ENCODE data around the gene GGT1.
"Not testable (repeated sequence)": the region's sequence is repeated elsewhere in the genome, so short reads cannot be mapped to it uniquely, and the experiment has no call there.

DNA sequence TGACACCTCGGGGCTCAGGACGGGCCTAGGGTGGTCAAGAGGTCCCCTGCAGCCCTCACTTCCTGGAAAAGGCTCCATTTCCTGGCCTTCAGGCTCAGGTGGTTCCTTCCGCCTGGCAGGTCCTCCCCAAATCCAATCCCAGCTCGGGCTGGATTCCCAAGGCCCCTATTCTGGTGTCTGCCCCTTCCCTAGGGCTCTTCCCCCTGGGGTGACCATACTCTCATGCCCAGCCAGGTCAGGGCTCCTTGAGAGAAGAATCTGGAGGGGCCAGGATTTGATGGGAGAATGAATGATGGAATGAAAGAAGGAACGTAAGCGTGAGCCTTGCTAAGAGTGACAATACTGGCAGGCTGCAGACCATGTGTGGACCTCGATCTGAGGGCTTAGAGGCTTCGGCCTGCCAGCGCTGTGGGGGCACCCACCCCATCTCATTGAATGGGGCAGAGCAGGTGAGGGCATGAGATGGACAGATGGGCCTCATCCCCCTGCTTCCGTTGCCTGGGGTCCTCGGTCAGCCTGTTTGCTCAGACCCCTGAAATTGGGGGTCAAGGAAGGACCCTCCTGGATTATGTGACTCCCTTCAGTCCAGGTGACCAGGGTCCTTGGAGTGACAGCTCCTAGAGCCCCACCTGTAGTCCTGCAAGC is 766 bp upstream of the GGT1 start:
- TF ChIP-seq, protein P1, sequence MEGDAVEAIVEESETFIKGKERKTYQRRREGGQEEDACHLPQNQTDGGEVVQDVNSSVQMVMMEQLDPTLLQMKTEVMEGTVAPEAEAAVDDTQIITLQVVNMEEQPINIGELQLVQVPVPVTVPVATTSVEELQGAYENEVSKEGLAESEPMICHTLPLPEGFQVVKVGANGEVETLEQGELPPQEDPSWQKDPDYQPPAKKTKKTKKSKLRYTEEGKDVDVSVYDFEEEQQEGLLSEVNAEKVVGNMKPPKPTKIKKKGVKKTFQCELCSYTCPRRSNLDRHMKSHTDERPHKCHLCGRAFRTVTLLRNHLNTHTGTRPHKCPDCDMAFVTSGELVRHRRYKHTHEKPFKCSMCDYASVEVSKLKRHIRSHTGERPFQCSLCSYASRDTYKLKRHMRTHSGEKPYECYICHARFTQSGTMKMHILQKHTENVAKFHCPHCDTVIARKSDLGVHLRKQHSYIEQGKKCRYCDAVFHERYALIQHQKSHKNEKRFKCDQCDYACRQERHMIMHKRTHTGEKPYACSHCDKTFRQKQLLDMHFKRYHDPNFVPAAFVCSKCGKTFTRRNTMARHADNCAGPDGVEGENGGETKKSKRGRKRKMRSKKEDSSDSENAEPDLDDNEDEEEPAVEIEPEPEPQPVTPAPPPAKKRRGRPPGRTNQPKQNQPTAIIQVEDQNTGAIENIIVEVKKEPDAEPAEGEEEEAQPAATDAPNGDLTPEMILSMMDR (IDR thresholded peaks at IDR 0.05; ENCODE audit: insufficient read depth, low read length), result not testable (repeated sequence)
- TF ChIP-seq, protein P2, sequence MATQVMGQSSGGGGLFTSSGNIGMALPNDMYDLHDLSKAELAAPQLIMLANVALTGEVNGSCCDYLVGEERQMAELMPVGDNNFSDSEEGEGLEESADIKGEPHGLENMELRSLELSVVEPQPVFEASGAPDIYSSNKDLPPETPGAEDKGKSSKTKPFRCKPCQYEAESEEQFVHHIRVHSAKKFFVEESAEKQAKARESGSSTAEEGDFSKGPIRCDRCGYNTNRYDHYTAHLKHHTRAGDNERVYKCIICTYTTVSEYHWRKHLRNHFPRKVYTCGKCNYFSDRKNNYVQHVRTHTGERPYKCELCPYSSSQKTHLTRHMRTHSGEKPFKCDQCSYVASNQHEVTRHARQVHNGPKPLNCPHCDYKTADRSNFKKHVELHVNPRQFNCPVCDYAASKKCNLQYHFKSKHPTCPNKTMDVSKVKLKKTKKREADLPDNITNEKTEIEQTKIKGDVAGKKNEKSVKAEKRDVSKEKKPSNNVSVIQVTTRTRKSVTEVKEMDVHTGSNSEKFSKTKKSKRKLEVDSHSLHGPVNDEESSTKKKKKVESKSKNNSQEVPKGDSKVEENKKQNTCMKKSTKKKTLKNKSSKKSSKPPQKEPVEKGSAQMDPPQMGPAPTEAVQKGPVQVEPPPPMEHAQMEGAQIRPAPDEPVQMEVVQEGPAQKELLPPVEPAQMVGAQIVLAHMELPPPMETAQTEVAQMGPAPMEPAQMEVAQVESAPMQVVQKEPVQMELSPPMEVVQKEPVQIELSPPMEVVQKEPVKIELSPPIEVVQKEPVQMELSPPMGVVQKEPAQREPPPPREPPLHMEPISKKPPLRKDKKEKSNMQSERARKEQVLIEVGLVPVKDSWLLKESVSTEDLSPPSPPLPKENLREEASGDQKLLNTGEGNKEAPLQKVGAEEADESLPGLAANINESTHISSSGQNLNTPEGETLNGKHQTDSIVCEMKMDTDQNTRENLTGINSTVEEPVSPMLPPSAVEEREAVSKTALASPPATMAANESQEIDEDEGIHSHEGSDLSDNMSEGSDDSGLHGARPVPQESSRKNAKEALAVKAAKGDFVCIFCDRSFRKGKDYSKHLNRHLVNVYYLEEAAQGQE (IDR thresholded peaks at IDR 0.05; ENCODE audit: insufficient replicate concordance, low read depth), result not testable (repeated sequence)

Measured in HL-60 (cell line).